ENCODE data around the gene VPS13C. TPM values are rescaled to one million over a fixed set of nuclear protein-coding genes. Genes with fewer than 3 reads are reported as not detected.

The VPS13C gene
- total RNA-seq, 4 donors from 2014 or later = 27.6 to 79.6 (median 30.5) TPM

GRCh38 chr15:61811952-61812351, 248.3 kb downstream of the VPS13C start:
- no peak for TF ChIP-seq POLR2A (IDR thresholded peaks at IDR 0.05)
- in situ Hi-C loops (cut with MboI; ENCODE audit: low sequenced_read_pairs in 4 of 4) = no loop called here
- H3K27me3 ChIP-seq = no peaks in the 10 kb centered on the region
- H3K27ac ChIP-seq = no peak overlapping the region
- no peaks in the 10 kb centered on the region for H3K36me3 ChIP-seq
- DNase-seq = no peak
- intact Hi-C loops (cut with DNase I; ENCODE audit: low total_unique reads) = no loop called here
- H3K4me1 ChIP-seq = peaks cover 0 to 4% of the 10 kb centered on the region in 2 donors
- no peaks in the 10 kb centered on the region for H3K9me3 ChIP-seq
- H3K4me3 ChIP-seq = no peak overlapping the region
- ATAC-seq = peak in 1 of 2 donors; percentile 44

GRCh38 chr15:61809216-61809615, 251.0 kb downstream of the VPS13C start:
- no peaks in the 10 kb centered on the region for H3K9me3 ChIP-seq
- peaks cover 0 to 4% of the 10 kb centered on the region in 2 donors for H3K4me1 ChIP-seq
- H3K36me3 ChIP-seq = no peaks in the 10 kb centered on the region
- in situ Hi-C loops (cut with MboI; ENCODE audit: low sequenced_read_pairs in 4 of 4) = no loop called here
- TF ChIP-seq CTCF (IDR thresholded peaks at IDR 0.05 in 4 of 5, conservative IDR thresholded peaks at IDR 0.05 in 1 of 5) = no peak
- no peak for TF ChIP-seq POLR2A (IDR thresholded peaks at IDR 0.05)
- H3K4me3 ChIP-seq = no peak overlapping the region
- DNase-seq (no peak), ATAC-seq (no peak)
- H3K27ac ChIP-seq = no peak overlapping the region
- intact Hi-C loops (cut with DNase I; ENCODE audit: low total_unique reads) = no loop called here
- H3K27me3 ChIP-seq = no peaks in the 10 kb centered on the region

- DNase-seq = no peak
- TF ChIP-seq POLR2A (IDR thresholded peaks at IDR 0.05) = no peak
- TF ChIP-seq CTCF (IDR thresholded peaks at IDR 0.05 in 4 of 5, conservative IDR thresholded peaks at IDR 0.05 in 1 of 5) = no peak
- no peak overlapping the region for H3K4me3 ChIP-seq
- intact Hi-C loops (cut with DNase I; ENCODE audit: low total_unique reads) (no loop called here), in situ Hi-C loops (cut with MboI; ENCODE audit: low sequenced_read_pairs in 4 of 4) (no loop called here)
- H3K27me3 ChIP-seq = no peaks in the 10 kb centered on the region
- H3K4me1 ChIP-seq = peaks cover 0 to 4% of the 10 kb centered on the region in 2 donors
- no peak overlapping the region for H3K27ac ChIP-seq
- ATAC-seq = no peak
- no peaks in the 10 kb centered on the region for H3K9me3 ChIP-seq
- H3K36me3 ChIP-seq = no peaks in the 10 kb centered on the region
Observed at GRCh38 chr15:61807281-61807929, 252.8 kb downstream of the VPS13C start.

Other genes with a start within 250 kb of the VPS13C start
- under 1 TPM in 3 of 4 donors, not detected in 1; 0.23 to 0.66 (median 0.47) TPM for gene C2CD4A, start 6.5 kb upstream of the VPS13C start, total RNA-seq
- gene C2CD4B, start 104.8 kb upstream of the VPS13C start, total RNA-seq = 1 to 10 TPM; 1.5 to 3.2 (median 2.2) TPM